OCI-LY1 (cell line): ENCODE measurements around the gene COA8.

Experiments used
- H2AFZ ChIP-seq: fragments of 200-600 bp; sonication (generic), shearing (Covaris generic); 2 replicates; pipeline ENCODE4 v1.6.0; 2014; ENCODE audit warnings: antibody characterized with exemption, mild to moderate bottlenecking, low read length
- H3F3A ChIP-seq: fragments of 200-600 bp; sonication (generic), shearing (Covaris generic); 2 replicates; pipeline ENCODE4 v1.6.0; 2014; ENCODE audit warnings: mild to moderate bottlenecking, antibody characterized with exemption, low read length, moderate library complexity; ENCODE audit not compliant: insufficient read depth
- H3K27ac ChIP-seq: fragments of 200-600 bp; sonication (generic); 2 replicates; pipeline ENCODE4 v1.5.1; 2014; ENCODE audit warnings: low read length, mixed run types, mild to moderate bottlenecking, low read depth; ENCODE audit not compliant: poor library complexity, severe bottlenecking
- H3K27me3 ChIP-seq: fragments of 200-600 bp; sonication (generic); 2 replicates; pipeline ENCODE4 v1.6.0; 2014; ENCODE audit warnings: antibody characterized with exemption, mild to moderate bottlenecking, low read length, moderate library complexity; ENCODE audit not compliant: insufficient read depth
- H3K36me3 ChIP-seq: fragments of 200-600 bp; sonication (generic); 2 replicates; pipeline ENCODE4 v1.6.1; 2014; ENCODE audit warnings: mild to moderate bottlenecking, antibody characterized with exemption, low read length, moderate library complexity, mixed read lengths; ENCODE audit not compliant: insufficient read depth
- H3K4me1 ChIP-seq: fragments of 200-600 bp; sonication (generic); 2 replicates; pipeline ENCODE4 v1.5.1; 2014; ENCODE audit warnings: mild to moderate bottlenecking, low read length, moderate library complexity; ENCODE audit not compliant: insufficient read depth, severe bottlenecking
- H3K4me2 ChIP-seq: fragments of 200-600 bp; sonication (generic), shearing (Covaris generic); 2 replicates; pipeline ENCODE4 v1.6.1; 2014; ENCODE audit warnings: low read length
- H3K4me3 ChIP-seq: fragments of 200-600 bp; sonication (generic); 2 replicates; pipeline ENCODE4 v1.5.1; 2014; ENCODE audit warnings: low read length, low read depth, mild to moderate bottlenecking, mixed read lengths; ENCODE audit not compliant: poor library complexity, severe bottlenecking
- H3K79me2 ChIP-seq: fragments of 200-600 bp; shearing (Covaris generic); 2 replicates; pipeline ENCODE4 v1.6.1; 2016; ENCODE audit warnings: mixed run types, low read length, mixed read lengths; ENCODE audit not compliant: insufficient read depth
- H3K9ac ChIP-seq: fragments of 200-600 bp; sonication (generic), shearing (Covaris generic); 2 replicates; pipeline ENCODE4 v1.6.1; 2014; ENCODE audit warnings: mild to moderate bottlenecking, low read length, mixed read lengths
- H3K9me2 ChIP-seq: fragments of 200-600 bp; sonication (generic), shearing (Covaris generic); 2 replicates; pipeline ENCODE4 v1.6.1; 2014; ENCODE audit warnings: low read depth, mild to moderate bottlenecking, low read length, mixed read lengths
- H3K9me3 ChIP-seq: fragments of 200-600 bp; shearing (Covaris generic); 2 replicates; pipeline ENCODE4 v1.6.1; 2014; ENCODE audit warnings: low read length, mixed read lengths
- H4K20me1 ChIP-seq: fragments of 200-600 bp; sonication (generic), shearing (Covaris generic); 2 replicates; pipeline ENCODE4 v1.6.0; 2016; ENCODE audit warnings: mild to moderate bottlenecking, low read length; ENCODE audit not compliant: insufficient read depth
- EZH2 ChIP-seq: fragments of 200-600 bp; sonication (generic), shearing (Covaris generic); IDR thresholded peaks from 2 replicates; pipeline ENCODE4 v1.8.0; 2017; ENCODE audit warnings: borderline replicate concordance, mixed run types, mild to moderate bottlenecking, antibody characterized with exemption, low read length, moderate library complexity, mixed read lengths
- TF ChIP-seq, protein P1 (sequence below): fragments of 200-600 bp; sonication (generic), shearing (Covaris generic); IDR thresholded peaks from 2 replicates; pipeline ENCODE4 v1.5.1; 2017; ENCODE audit warnings: mild to moderate bottlenecking, antibody characterized with exemption, low read length, moderate library complexity, mixed read lengths

Gene COA8

DNA sequence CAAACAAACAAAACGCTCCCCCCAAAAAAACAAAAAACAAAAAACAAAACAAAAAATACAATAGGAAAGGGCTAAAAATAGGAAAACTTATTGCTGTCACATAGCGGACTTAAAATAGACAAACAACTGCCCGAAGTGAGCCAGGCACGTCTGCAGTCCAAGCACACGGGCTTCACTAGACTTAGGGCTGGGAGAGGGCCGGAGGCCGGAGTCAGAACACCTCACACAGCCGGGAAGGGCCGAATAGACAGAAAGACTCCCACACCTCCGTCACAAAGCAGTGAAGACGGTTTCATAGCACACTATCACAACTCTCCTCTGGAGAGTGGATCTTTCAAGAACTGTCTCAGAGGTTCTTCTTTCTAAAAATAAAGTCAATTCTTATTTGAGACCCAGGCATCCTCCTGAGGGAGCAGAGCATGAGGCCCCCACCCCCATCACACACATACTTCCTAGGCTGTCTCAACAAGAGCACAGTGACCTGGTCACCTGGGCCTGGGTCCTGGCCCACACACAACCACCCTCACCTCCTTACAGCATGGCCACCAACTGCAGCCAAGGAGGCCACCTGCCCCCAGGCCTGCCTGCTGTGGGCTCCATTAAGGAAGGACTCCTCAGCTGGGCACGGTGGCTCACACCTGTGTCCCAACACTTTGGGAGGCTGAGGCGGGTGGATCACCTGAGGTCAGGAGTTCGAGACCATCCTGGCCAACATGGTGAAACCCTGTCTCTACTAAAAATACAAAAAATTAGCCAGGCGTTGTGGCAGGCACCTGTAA lies 7.0 kb upstream of the COA8 start:
- H3K36me3 ChIP-seq, result peaks cover 39% of the 10 kb centered on the region
- H3K9me3 ChIP-seq, result no peaks in the 10 kb centered on the region
- no peak overlapping the region for H3K9ac ChIP-seq
- no peak overlapping the region for H3K4me3 ChIP-seq
- H3K79me2 ChIP-seq, result peaks cover 32% of the 10 kb centered on the region
- H3K4me2 ChIP-seq, result no peak overlapping the region
- no peaks in the 10 kb centered on the region for H3K27me3 ChIP-seq
- no peak overlapping the region for H2AFZ ChIP-seq
- no peaks in the 10 kb centered on the region for H3F3A ChIP-seq
- peaks cover 10% of the 10 kb centered on the region for H3K4me1 ChIP-seq
- no peaks in the 10 kb centered on the region for H3K9me2 ChIP-seq
- no peaks in the 10 kb centered on the region; the same call in 1 of the 2 replicates for H4K20me1 ChIP-seq
- TF ChIP-seq EZH2, result no peak
- TF ChIP-seq, protein P1, sequence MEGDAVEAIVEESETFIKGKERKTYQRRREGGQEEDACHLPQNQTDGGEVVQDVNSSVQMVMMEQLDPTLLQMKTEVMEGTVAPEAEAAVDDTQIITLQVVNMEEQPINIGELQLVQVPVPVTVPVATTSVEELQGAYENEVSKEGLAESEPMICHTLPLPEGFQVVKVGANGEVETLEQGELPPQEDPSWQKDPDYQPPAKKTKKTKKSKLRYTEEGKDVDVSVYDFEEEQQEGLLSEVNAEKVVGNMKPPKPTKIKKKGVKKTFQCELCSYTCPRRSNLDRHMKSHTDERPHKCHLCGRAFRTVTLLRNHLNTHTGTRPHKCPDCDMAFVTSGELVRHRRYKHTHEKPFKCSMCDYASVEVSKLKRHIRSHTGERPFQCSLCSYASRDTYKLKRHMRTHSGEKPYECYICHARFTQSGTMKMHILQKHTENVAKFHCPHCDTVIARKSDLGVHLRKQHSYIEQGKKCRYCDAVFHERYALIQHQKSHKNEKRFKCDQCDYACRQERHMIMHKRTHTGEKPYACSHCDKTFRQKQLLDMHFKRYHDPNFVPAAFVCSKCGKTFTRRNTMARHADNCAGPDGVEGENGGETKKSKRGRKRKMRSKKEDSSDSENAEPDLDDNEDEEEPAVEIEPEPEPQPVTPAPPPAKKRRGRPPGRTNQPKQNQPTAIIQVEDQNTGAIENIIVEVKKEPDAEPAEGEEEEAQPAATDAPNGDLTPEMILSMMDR, result no peak
- H3K27ac ChIP-seq, result no peak overlapping the region

DNA sequence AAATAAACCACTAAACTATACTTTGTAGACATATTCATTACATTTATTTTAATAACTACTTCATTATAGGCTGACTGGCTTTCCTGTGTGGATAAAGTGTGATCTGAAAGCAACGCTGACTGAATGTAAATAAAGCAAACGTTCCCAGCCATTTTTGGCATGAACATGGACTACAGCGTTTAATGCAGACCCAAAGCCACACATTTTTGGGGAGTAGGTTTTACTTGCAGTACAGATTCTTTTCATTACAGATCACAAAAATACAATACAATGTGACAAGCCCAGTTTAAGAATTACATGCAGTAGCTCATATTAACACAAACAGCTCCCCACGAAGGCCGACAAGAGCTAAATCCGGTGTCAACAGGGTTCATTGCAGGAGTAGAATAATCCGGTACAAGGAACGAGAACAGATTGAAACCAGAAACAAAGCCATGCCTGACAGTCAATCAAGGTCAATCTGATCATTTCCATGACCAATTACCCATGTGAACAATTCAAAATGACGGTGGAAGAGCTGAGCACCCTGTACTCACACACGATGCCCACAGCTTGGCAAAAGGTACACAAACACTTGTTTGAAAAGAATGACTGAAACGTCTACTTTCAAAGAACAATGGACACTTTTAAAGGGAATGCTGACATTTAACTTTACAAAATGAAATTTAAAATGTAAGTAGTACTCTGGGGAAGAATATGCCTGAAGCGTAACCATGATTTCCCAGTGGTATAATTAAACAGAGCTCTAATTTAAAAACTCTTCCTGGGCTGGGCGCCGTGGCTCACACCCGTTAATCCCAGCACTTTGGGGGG lies 5.6 kb upstream of the COA8 start:
- H3K36me3 ChIP-seq, result peaks cover 41% of the 10 kb centered on the region
- no peak overlapping the region for H2AFZ ChIP-seq
- no peak overlapping the region for H3K4me2 ChIP-seq
- H3F3A ChIP-seq, result no peaks in the 10 kb centered on the region
- H3K4me3 ChIP-seq, result no peak overlapping the region
- peaks cover 20% of the 10 kb centered on the region for H3K4me1 ChIP-seq
- no peaks in the 10 kb centered on the region for H3K9me3 ChIP-seq
- no peak overlapping the region for H3K27ac ChIP-seq
- no peaks in the 10 kb centered on the region; the same call in 1 of the 2 replicates for H4K20me1 ChIP-seq
- no peak for TF ChIP-seq EZH2
- TF ChIP-seq, protein P1, result no peak
- peaks cover 46% of the 10 kb centered on the region for H3K79me2 ChIP-seq
- H3K27me3 ChIP-seq, result no peaks in the 10 kb centered on the region
- H3K9ac ChIP-seq, result no peak overlapping the region
- no peaks in the 10 kb centered on the region for H3K9me2 ChIP-seq

DNA sequence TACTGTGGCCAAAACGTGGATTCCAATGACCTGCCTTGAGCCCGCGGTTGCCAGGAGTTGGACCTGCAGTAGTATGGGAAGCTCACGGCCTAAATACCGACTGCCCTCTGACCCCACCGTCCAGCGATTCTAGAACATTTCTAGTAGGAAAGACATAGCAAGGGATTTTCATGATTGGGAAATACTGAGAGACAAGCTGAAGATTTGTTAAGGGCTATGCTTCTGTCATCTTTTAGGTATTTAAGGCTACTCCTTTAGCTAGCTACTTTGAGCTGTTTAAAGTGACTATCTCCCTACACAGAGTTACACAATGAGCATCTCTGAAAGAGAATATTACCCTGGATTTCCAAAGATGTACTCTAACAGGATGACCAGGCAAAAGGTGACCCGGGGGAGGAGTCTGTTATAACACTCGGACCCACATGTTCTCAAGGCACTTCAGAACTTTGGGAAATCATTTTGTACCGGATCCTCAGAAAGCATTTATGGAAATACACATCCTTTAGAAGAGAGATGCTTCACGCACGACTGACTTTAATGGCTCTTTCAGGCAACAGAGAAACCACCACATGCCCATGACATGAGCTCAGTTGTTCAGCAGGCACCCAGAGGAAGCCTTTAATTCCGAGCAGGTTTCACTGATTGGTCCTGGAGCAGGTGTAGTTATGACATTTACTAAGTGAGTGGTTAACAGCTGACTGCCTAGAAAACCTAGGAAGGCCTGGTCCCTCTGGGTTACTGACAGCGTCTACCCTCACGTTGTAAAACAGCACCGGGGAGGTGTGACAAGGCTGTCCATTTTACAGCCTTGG lies 4.5 kb upstream of the COA8 start:
- no peaks in the 10 kb centered on the region for H3K9me2 ChIP-seq
- no peak overlapping the region for H3K4me3 ChIP-seq
- no peak overlapping the region for H2AFZ ChIP-seq
- H3K9me3 ChIP-seq, result no peaks in the 10 kb centered on the region
- no peaks in the 10 kb centered on the region for H3F3A ChIP-seq
- H3K36me3 ChIP-seq, result peaks cover 41% of the 10 kb centered on the region
- H4K20me1 ChIP-seq, result no peaks in the 10 kb centered on the region; the same call in 1 of the 2 replicates
- no peak overlapping the region for H3K9ac ChIP-seq
- no peak for TF ChIP-seq EZH2
- TF ChIP-seq, protein P1, result no peak
- no peaks in the 10 kb centered on the region for H3K27me3 ChIP-seq
- no peak overlapping the region for H3K27ac ChIP-seq
- H3K4me2 ChIP-seq, result no peak overlapping the region
- H3K4me1 ChIP-seq, result peaks cover 20% of the 10 kb centered on the region
- H3K79me2 ChIP-seq, result peaks cover 50% of the 10 kb centered on the region
